HCT116 (cell line): ENCODE data around the gene PSMD11. TPM values are rescaled to one million over a fixed set of nuclear protein-coding genes. Genes with fewer than 3 reads are reported as not detected.

Experiments used
- ATAC-seq: fragments of 200-7000 bp; cut with Tn5 transposase; 2 replicates; pipeline ENCODE4 v1.9.1; 2020; ENCODE audit warnings: mild to moderate bottlenecking, moderate library complexity
- BruUV-seq: library from RNA; stranded (reverse); fragments of 400-500 nt; replicated peaks from 2 replicates; lab custom pipeline; 2021; lab: Mats Ljungman, UMichigan
- CTCF ChIA-PET: fragments of 300-600 bp; sonication (Branson Sonifier 250); formaldehyde crosslinking; loops from one replicate; lab custom pipeline; 2021; ENCODE audit warnings: antibody characterized with exemption; lab: Charles Lee
- POLR2A ChIA-PET: fragments of 300-600, 350-600 bp; sonication (Branson Sonifier 250); formaldehyde crosslinking; loops from one replicate; lab custom pipeline; 2021; ENCODE audit warnings: antibody characterized with exemption; lab: Charles Lee
- RAD21 ChIA-PET, 2 experiments: fragments of 300-600 bp; sonication (Branson Sonifier 250); formaldehyde crosslinking; loops; one replicate each; lab custom pipeline; 2023; ENCODE audit warnings: low total read pairs in 2 of 2; ENCODE audit not compliant: uncharacterized antibody in 2 of 2, unreplicated experiment in 2 of 2, low non-redundant PET in 1 of 2; lab: Charles Lee
- DNase-seq: peaks from one replicate; pipeline ENCODE4 v3.0.0-alpha.2; 2010; ENCODE audit warnings: low read depth, low spot score
- H2AFZ ChIP-seq: fragments of 200-600 bp; shearing (Covaris generic), sonication (generic); 2 replicates; pipeline ENCODE4 v1.6.1; 2017; ENCODE audit warnings: low read depth, mixed run types, mixed read lengths, antibody characterized with exemption, low read length; ENCODE audit not compliant: poor library complexity, severe bottlenecking
- H3K27ac ChIP-seq: 2 replicates; pipeline ENCODE4 v1.5.1; 2012; ENCODE audit warnings: low read depth, low read length
- H3K27me3 ChIP-seq: fragments of 200-600 bp; sonication (generic); 2 replicates; pipeline ENCODE4 v1.6.1; 2016; ENCODE audit warnings: mixed run types, low read length, mixed read lengths; ENCODE audit not compliant: insufficient read depth
- H3K36me3 ChIP-seq, 2 experiments: fragments of 200-500 bp in 1 of 2; fragments of 200-600 bp in 1 of 2; sonication (Bioruptor generic) in 1 of 2; sonication (generic) in 1 of 2; 2 replicates each; pipeline versions ENCODE4 v1.5.1 to v1.6.1; 2014 to 2016; ENCODE audit warnings: low read length in 2 of 2, inconsistent platforms in 1 of 2, mixed read lengths in 1 of 2, mixed run types in 1 of 2; ENCODE audit not compliant: insufficient read depth in 2 of 2, control insufficient read depth in 1 of 2
- H3K4me1 ChIP-seq, 2 experiments: fragments of 200-600 bp in 1 of 2; sonication (generic) in 1 of 2; 2 replicates each; pipeline versions ENCODE4 v1.5.1 to v1.6.1; 2012 to 2017; ENCODE audit warnings: low read length in 2 of 2, inconsistent platforms in 1 of 2, mild to moderate bottlenecking in 1 of 2, mixed read lengths in 1 of 2, mixed run types in 1 of 2, moderate library complexity in 1 of 2; ENCODE audit not compliant: insufficient read depth in 2 of 2, control insufficient read depth in 1 of 2
- H3K4me2 ChIP-seq: fragments of 200-600 bp; sonication (generic); 2 replicates; pipeline ENCODE4 v1.6.1; 2017; ENCODE audit warnings: mixed run types, low read length, mixed read lengths
- H3K4me3 ChIP-seq, 2 experiments: fragments of 200-600 bp in 1 of 2; sonication (generic) in 1 of 2; replicated peaks in 1 of 2; 2 replicates each; pipeline ENCODE4 v1.5.1; 2011 to 2016; ENCODE audit warnings: low read length in 2 of 2, control low read depth in 1 of 2, low read depth in 1 of 2, mild to moderate bottlenecking in 1 of 2, mixed read lengths in 1 of 2, mixed run types in 1 of 2
- H3K79me2 ChIP-seq: fragments of 200-600 bp; sonication (generic); 2 replicates; pipeline ENCODE4 v1.6.1; 2017; ENCODE audit warnings: mild to moderate bottlenecking, mixed run types, low read length, moderate library complexity, mixed read lengths; ENCODE audit not compliant: insufficient read depth
- H3K9ac ChIP-seq: fragments of 200-600 bp; sonication (generic); 2 replicates; pipeline ENCODE4 v1.6.1; 2016; ENCODE audit warnings: low read length, mixed read lengths
- H3K9me2 ChIP-seq: fragments of 200-600 bp; sonication (generic), shearing (Covaris generic); 2 replicates; pipeline ENCODE4 v1.6.1; 2017; ENCODE audit warnings: mixed run types, mild to moderate bottlenecking, moderate library complexity; ENCODE audit not compliant: insufficient read depth
- H3K9me3 ChIP-seq, 2 experiments: fragments of 200-500 bp in 1 of 2; fragments of 200-600 bp in 1 of 2; sonication (Bioruptor generic) in 1 of 2; sonication (generic) in 1 of 2; 2 replicates each; pipeline ENCODE4 v1.6.1; 2014 to 2017; ENCODE audit warnings: low read length in 2 of 2, mixed read lengths in 2 of 2, inconsistent platforms in 1 of 2, low read depth in 1 of 2, mild to moderate bottlenecking in 1 of 2, mixed run types in 1 of 2, moderate library complexity in 1 of 2; ENCODE audit not compliant: control insufficient read depth in 1 of 2, insufficient read depth in 1 of 2
- H4K20me1 ChIP-seq: fragments of 200-600 bp; sonication (generic), shearing (Covaris generic); 2 replicates; pipeline ENCODE4 v1.6.1; 2017; ENCODE audit warnings: mixed run types, mild to moderate bottlenecking, moderate library complexity; ENCODE audit not compliant: insufficient read depth
- CBX3 ChIP-seq: IDR thresholded peaks from 2 replicates; pipeline ENCODE4 v1.6.1; 2012; ENCODE audit warnings: low read depth
- CEBPB ChIP-seq: IDR thresholded peaks from 2 replicates; pipeline ENCODE4 v1.6.1; 2012; ENCODE audit warnings: low read depth
- EZH2 ChIP-seq: fragments of 200-600 bp; sonication (generic); IDR thresholded peaks from 2 replicates; pipeline ENCODE4 v1.6.1; 2017; ENCODE audit warnings: antibody characterized with exemption, mixed run types
- EZH2phosphoT487 ChIP-seq: fragments of 200-600 bp; IDR thresholded peaks from 2 replicates; pipeline ENCODE4 v1.6.1; 2018; ENCODE audit warnings: antibody characterized with exemption, borderline replicate concordance
- JUND ChIP-seq: IDR thresholded peaks from 2 replicates; pipeline ENCODE4 v1.6.1; 2012
- MAX ChIP-seq: IDR thresholded peaks from 2 replicates; pipeline ENCODE4 v1.6.1; 2012
- POLR2A ChIP-seq: IDR thresholded peaks from 2 replicates; pipeline ENCODE4 v1.7.0; 2011; ENCODE audit warnings: borderline replicate concordance; ENCODE audit not compliant: insufficient read depth, insufficient read length; ENCODE audit errors: extremely low read depth
- POLR2AphosphoS5 ChIP-seq: IDR thresholded peaks from 2 replicates; pipeline ENCODE4 v1.6.1; 2011; ENCODE audit warnings: mild to moderate bottlenecking, low read depth, low read length, moderate library complexity
- RAD21 ChIP-seq: IDR thresholded peaks from 2 replicates; pipeline ENCODE4 v1.6.1; 2012; ENCODE audit warnings: low read depth, mild to moderate bottlenecking
- REST ChIP-seq: IDR thresholded peaks from 2 replicates; pipeline ENCODE4 v1.6.1; 2012; ENCODE audit warnings: low read depth
- SIN3A ChIP-seq: IDR thresholded peaks from 2 replicates; pipeline ENCODE4 v1.6.1; 2012; ENCODE audit warnings: low read depth
- YY1 ChIP-seq: IDR thresholded peaks from 2 replicates; pipeline ENCODE4 v1.6.1; 2011; ENCODE audit warnings: low read length, low read depth, moderate library complexity, mild to moderate bottlenecking; ENCODE audit not compliant: insufficient replicate concordance; ENCODE audit errors: extremely low read depth
- ZFX ChIP-seq: fragments of 450-650 bp; IDR thresholded peaks from 2 replicates; pipeline ENCODE4 v1.6.1; 2017
- ZNF274 ChIP-seq: fragments of 200-500 bp; sonication (Bioruptor generic); IDR thresholded peaks from 2 replicates; pipeline ENCODE4 v1.6.1; 2014; ENCODE audit warnings: mild to moderate bottlenecking, low read depth, low read length, inconsistent platforms
- intact Hi-C: fragments of 100-400 bp; cut with micrococcal nuclease; formaldehyde crosslinking; loops from 2 replicates; pipeline ENCODE4 v1.10.0; 2022
- total RNA-seq: library from RNA; stranded (reverse); gene quantifications from one replicate; pipeline ENCODE4 v1.2.1, GENCODE V29; 2021; ENCODE audit not compliant: unreplicated experiment
- TF ChIP-seq, protein P1 (sequence below): IDR thresholded peaks from 2 replicates; pipeline ENCODE4 v1.6.1; 2012
- TF ChIP-seq, protein P2 (sequence below): IDR thresholded peaks from 2 replicates; pipeline ENCODE4 v1.6.1; 2011; ENCODE audit warnings: mild to moderate bottlenecking, low read length, moderate library complexity; ENCODE audit not compliant: insufficient replicate concordance; ENCODE audit errors: extremely low read depth

PSMD11 gene
- total RNA-seq, 1 experiment from 2014 or later = 143 TPM

GRCh38 chr17:32481193-32481592, 36.9 kb downstream of the PSMD11 start:
- TF ChIP-seq YY1 = no peak
- TF ChIP-seq POLR2A = no peak
- no peak for TF ChIP-seq RAD21
- TF ChIP-seq EZH2phosphoT487 = no peak
- no peak for TF ChIP-seq ZFX
- no peak for TF ChIP-seq MAX
- TF ChIP-seq CEBPB = no peak
- no peak for TF ChIP-seq POLR2AphosphoS5
- TF ChIP-seq CBX3 = no peak
- TF ChIP-seq, protein P1, sequence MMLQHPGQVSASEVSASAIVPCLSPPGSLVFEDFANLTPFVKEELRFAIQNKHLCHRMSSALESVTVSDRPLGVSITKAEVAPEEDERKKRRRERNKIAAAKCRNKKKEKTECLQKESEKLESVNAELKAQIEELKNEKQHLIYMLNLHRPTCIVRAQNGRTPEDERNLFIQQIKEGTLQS = no peak
- no peak for TF ChIP-seq EZH2
- no peak for TF ChIP-seq JUND
- no peak for TF ChIP-seq SIN3A
- TF ChIP-seq REST = no peak
- TF ChIP-seq, protein P2, sequence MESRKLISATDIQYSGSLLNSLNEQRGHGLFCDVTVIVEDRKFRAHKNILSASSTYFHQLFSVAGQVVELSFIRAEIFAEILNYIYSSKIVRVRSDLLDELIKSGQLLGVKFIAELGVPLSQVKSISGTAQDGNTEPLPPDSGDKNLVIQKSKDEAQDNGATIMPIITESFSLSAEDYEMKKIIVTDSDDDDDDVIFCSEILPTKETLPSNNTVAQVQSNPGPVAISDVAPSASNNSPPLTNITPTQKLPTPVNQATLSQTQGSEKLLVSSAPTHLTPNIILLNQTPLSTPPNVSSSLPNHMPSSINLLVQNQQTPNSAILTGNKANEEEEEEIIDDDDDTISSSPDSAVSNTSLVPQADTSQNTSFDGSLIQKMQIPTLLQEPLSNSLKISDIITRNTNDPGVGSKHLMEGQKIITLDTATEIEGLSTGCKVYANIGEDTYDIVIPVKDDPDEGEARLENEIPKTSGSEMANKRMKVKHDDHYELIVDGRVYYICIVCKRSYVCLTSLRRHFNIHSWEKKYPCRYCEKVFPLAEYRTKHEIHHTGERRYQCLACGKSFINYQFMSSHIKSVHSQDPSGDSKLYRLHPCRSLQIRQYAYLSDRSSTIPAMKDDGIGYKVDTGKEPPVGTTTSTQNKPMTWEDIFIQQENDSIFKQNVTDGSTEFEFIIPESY = no peak
- no peak for TF ChIP-seq ZNF274
- ATAC-seq (no peak), DNase-seq (no peak)
- Histone ChIP-seq H4K20me1 (no peaks in the 10 kb centered on the region), H3K27ac (no peak overlapping the region), H3K9me2 (no peaks in the 10 kb centered on the region), H3K36me3 (peaks cover 56 to 59% of the 10 kb centered on the region in 2 experiments), H3K9me3 (no peaks in the 10 kb centered on the region), H3K4me2 (no peak overlapping the region), H3K4me1 (peaks cover 3 to 9% of the 10 kb centered on the region in 2 experiments), H3K9ac (no peak overlapping the region), H3K79me2 (no peaks in the 10 kb centered on the region; the same call in 1 of the 2 replicates), H2AFZ (no peak overlapping the region), H3K27me3 (no peaks in the 10 kb centered on the region), H3K4me3 (no peak overlapping the region)
- no TSS peak for BruUV-seq
- CTCF ChIA-PET = interaction anchor here (1.2 kb wide), 1 partner anchor 20 kb away, joined by 4 read pairs; no protein-coding TSS in a partner anchor
- intact Hi-C loops = loop anchor here (5.0 kb wide), 1 partner anchor 131 kb away; no protein-coding TSS in a partner anchor
- RAD21 ChIA-PET = no interaction called here
- POLR2A ChIA-PET = no interaction called here
